ENCODE data around the gene COL5A1. TPM values are rescaled to one million over a fixed set of nuclear protein-coding genes. Genes with fewer than 3 reads are reported as not detected.

Gene COL5A1
- total RNA-seq, 6 donors from 2014 or later = 7.5 to 75.4 (median 27.4) TPM

DNA sequence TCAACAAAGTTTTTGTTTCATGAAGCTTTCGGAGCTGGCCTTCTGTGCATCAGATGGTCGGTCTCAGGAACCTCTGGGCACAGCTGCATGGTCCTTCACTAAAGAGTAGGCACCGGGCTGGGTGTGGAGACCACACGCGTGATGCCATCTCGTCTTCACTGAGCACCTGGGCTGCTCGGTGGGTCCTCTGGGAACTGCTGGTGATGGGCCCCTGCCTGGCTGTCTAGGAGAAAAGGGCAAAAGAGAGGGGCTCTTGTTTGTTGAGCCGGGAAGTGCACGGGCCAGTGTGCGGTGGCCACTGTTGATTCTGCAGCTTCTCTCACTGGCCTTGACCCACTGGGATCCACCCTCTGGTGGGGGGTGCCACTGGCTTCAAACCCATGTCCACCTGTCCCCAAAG, 46.0 kb downstream of the COL5A1 start:
- H3K4me1 ChIP-seq = peaks cover 0 to 3% (median 0%) of the 10 kb centered on the region in 4 donors
- H3K27ac ChIP-seq = no peak overlapping the region
- DNase-seq (no peak), ATAC-seq (ENCODE audit: low FRiP score in 2 of 2) (no peak)
- TF ChIP-seq POLR2A (IDR thresholded peaks at IDR 0.05) (no peak), EP300 (IDR thresholded peaks at IDR 0.05) (no peak), POLR2AphosphoS5 (IDR thresholded peaks at IDR 0.05) (no peak)
- TF ChIP-seq, protein P1, sequence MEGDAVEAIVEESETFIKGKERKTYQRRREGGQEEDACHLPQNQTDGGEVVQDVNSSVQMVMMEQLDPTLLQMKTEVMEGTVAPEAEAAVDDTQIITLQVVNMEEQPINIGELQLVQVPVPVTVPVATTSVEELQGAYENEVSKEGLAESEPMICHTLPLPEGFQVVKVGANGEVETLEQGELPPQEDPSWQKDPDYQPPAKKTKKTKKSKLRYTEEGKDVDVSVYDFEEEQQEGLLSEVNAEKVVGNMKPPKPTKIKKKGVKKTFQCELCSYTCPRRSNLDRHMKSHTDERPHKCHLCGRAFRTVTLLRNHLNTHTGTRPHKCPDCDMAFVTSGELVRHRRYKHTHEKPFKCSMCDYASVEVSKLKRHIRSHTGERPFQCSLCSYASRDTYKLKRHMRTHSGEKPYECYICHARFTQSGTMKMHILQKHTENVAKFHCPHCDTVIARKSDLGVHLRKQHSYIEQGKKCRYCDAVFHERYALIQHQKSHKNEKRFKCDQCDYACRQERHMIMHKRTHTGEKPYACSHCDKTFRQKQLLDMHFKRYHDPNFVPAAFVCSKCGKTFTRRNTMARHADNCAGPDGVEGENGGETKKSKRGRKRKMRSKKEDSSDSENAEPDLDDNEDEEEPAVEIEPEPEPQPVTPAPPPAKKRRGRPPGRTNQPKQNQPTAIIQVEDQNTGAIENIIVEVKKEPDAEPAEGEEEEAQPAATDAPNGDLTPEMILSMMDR (IDR thresholded peaks at IDR 0.05) = no peak
- no peaks in the 10 kb centered on the region for H3K27me3 ChIP-seq
- 87 to 89% methylated on average over 10 of the region's 10 CpGs for WGBS, 2 donors
- no peaks in the 10 kb centered on the region for H3K36me3 ChIP-seq
- H3K4me3 ChIP-seq = no peak overlapping the region
- H3K9me3 ChIP-seq = no peaks in the 10 kb centered on the region

DNA sequence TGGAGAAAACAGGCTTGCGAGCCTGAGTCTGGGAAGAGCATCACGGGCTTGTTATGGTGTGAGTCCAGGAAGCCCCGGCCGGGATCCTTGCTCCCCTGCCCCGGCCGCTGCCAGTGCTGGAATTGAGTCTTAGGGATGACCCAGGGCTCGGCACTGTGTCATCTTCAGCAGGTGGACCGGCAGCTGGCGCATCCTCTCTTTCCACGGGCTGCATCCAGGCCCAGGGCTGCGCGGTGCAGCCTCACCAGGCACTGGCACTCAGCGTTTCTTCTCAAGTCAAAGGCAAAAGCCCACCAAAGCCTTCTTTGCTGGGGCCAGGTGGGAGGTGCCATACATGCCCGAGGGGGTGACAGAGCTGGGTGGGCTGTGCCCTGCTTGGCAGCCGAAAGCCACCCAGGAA, 46.6 kb downstream of the COL5A1 start:
- H3K36me3 ChIP-seq = no peaks in the 10 kb centered on the region

DNA sequence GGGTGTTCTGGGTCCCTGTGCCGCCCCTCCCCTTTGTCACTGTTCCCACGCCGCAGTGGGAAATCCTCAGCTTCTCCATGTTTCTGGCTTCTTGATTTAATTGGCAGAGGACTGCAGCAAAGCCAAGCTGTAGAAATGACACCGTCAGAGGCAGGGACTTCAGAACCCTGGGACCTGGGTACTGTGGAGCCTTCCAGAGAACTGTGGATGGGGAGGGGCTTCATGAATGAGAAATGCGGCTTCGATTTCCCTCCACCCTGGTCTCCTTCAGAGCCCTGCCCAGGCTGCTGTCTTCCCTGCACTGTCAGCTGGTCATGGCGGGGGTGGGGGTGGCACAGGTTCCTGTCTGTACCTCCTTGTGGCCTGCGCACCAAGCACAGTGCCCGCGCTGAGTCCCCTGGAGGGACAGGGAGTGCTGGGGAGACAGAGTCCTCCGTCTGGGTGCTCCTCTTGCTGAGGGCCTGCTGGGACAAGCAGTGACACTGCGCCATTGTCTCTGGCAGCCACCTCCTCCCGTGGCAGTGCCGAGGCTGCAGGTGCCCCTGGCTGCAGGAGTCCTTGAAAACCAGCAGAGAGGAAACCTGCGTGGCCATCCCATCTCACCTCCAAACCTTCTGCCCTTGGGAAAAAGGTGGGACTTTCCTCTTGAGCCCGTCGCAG, 47.2 kb downstream of the COL5A1 start:
- peaks cover 0 to 3% (median 0%) of the 10 kb centered on the region in 4 donors for H3K4me1 ChIP-seq
- 82 to 83% methylated on average over 7 to 17 of the region's 17 CpGs for WGBS, 2 donors
- TF ChIP-seq EP300 (IDR thresholded peaks at IDR 0.05) (no peak), POLR2AphosphoS5 (IDR thresholded peaks at IDR 0.05) (no peak), POLR2A (IDR thresholded peaks at IDR 0.05) (no peak)
- TF ChIP-seq, protein P1 (IDR thresholded peaks at IDR 0.05) = no peak
- H3K9me3 ChIP-seq = no peaks in the 10 kb centered on the region
- no peak for DNase-seq
- H3K36me3 ChIP-seq = no peaks in the 10 kb centered on the region
- no peaks in the 10 kb centered on the region for H3K27me3 ChIP-seq
- H3K4me3 ChIP-seq = no peak overlapping the region
- H3K27ac ChIP-seq = peak overlapping the region in 1 of 4 donors; percentile 6
- ATAC-seq (ENCODE audit: low FRiP score in 2 of 2) = no peak

More for the DNA sequence above, 46.6 kb downstream of the COL5A1 start:
- Histone ChIP-seq H3K4me1 (peaks cover 0 to 3% (median 0%) of the 10 kb centered on the region in 4 donors), H3K9me3 (no peaks in the 10 kb centered on the region), H3K4me3 (no peak overlapping the region), H3K27ac (no peak overlapping the region), H3K27me3 (no peaks in the 10 kb centered on the region)
- WGBS, 2 donors = 89 to 94% methylated on average over 15 of the region's 15 CpGs
- TF ChIP-seq POLR2AphosphoS5 (IDR thresholded peaks at IDR 0.05) (no peak), EP300 (IDR thresholded peaks at IDR 0.05) (no peak), POLR2A (IDR thresholded peaks at IDR 0.05) (no peak)
- ATAC-seq (ENCODE audit: low FRiP score in 2 of 2) = no peak
- peak in 1 of 2 donors; percentile 70 for DNase-seq

DNA sequence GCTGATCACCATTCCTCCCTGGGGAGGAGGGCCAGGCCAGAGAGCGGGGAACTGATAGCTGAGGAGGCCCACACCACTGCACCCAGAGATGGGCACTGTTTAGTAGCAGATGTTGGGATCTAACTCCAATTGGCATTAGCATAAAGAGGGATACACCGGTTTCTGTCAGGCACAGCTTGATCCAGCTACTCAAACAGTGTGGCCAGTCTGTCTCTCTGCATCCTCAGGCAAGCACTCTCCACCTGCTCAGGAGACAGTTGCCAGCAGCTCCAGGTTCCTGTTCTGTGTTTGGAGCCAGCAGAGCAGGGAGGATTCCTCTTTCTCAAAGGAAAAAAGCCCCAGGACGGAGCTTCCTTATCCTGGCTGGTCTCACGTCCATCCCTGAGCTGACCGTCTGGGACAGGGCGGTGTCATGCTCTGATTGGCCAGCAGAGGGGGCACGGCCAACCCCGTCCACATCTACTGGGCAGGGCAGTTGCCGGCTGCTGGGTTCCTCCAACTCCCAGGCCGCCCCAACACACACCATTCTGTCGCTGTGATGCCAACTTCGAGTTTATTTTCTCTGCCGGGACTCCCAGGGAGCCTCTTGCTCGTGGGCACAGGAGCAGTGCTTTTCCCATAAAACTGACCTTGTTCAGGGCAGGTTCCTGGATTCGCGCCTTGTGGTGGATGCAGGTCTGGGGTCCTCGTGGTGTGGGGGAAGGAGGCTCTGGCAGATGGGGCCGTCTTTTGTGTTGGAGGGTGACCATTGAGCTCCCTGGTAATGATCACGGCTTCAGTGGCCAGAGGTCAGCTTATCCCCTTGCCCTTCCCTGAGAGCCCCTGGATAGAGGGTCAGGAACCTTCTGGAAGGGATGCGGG, 47.9 kb downstream of the COL5A1 start:
- Histone ChIP-seq H3K36me3 (no peaks in the 10 kb centered on the region), H3K27me3 (no peaks in the 10 kb centered on the region), H3K27ac (peak overlapping the region in 2 of 4 donors; percentile 23 to 43), H3K4me1 (peaks cover 0 to 3% (median 0%) of the 10 kb centered on the region in 4 donors), H3K9me3 (no peaks in the 10 kb centered on the region), H3K4me3 (no peak overlapping the region)
- DNase-seq (peak; percentile 60 to 86), ATAC-seq (ENCODE audit: low FRiP score in 2 of 2) (peak; percentile 74 to 87)
- TF ChIP-seq POLR2A (IDR thresholded peaks at IDR 0.05) = no peak
- TF ChIP-seq POLR2AphosphoS5 (IDR thresholded peaks at IDR 0.05) = no peak
- no peak for TF ChIP-seq EP300 (IDR thresholded peaks at IDR 0.05)
- TF ChIP-seq, protein P1 (IDR thresholded peaks at IDR 0.05) = peak; percentile 63 to 85 (median 78)
- WGBS, 2 donors = 56 to 59% methylated on average over 10 to 20 of the region's 20 CpGs

DNA sequence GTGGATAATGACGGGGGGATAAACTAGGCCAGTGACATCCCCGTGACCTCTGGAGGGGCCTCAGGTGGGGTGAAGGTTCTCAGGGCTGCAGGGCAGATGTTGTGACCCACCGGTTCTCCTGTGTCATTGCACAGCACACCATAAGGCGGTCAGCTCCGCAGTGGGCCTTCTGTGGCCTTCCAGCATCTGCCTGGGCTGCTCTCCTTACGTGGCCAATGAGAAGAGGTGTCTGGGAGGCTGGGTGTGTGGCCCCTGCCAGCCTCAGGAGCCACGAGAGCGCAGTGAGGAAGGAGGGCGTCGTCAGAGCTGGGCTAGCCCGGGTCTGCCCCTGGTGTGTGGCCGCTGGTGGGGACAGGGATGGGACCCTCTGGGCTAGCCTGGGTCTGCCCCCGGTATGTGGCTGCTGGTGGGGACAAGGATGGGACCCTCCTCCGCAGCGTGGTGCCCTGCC, 48.7 kb downstream of the COL5A1 start:
- DNase-seq = peak in 1 of 2 donors; percentile 50
- Histone ChIP-seq H3K27ac (peak overlapping the region in 2 of 4 donors; percentile 36 to 43), H3K4me3 (no peak overlapping the region), H3K9me3 (no peaks in the 10 kb centered on the region), H3K27me3 (no peaks in the 10 kb centered on the region), H3K36me3 (no peaks in the 10 kb centered on the region), H3K4me1 (peaks cover 0 to 3% (median 0%) of the 10 kb centered on the region in 4 donors)
- WGBS, 2 donors = 75% methylated on average over 10 to 15 of the region's 15 CpGs
- no peak for ATAC-seq (ENCODE audit: low FRiP score in 2 of 2)
- TF ChIP-seq, protein P1 (IDR thresholded peaks at IDR 0.05) = no peak
- TF ChIP-seq POLR2AphosphoS5 (IDR thresholded peaks at IDR 0.05) = no peak
- no peak for TF ChIP-seq EP300 (IDR thresholded peaks at IDR 0.05)
- no peak for TF ChIP-seq POLR2A (IDR thresholded peaks at IDR 0.05)

Measured in upper lobe of left lung (tissue), 6 donors.